NB4 (cell line): ENCODE measurements around the gene TAAR1.

ENCODE experiments used
- POLR2A ChIP-seq: IDR thresholded peaks from 2 replicates; pipeline ENCODE4 v1.6.1; 2011; ENCODE audit warnings: mild to moderate bottlenecking; ENCODE audit not compliant: insufficient read length; ENCODE audit errors: extremely low read depth
- TF ChIP-seq, protein P1 (sequence below): IDR thresholded peaks from one replicate; pipeline ENCODE4 v1.5.1; 2012; ENCODE audit warnings: low read depth, low read length
- TF ChIP-seq, protein P2 (sequence below): IDR thresholded peaks from 2 replicates; pipeline ENCODE4 v1.6.1; 2011; ENCODE audit warnings: low read depth, low read length

DNA sequence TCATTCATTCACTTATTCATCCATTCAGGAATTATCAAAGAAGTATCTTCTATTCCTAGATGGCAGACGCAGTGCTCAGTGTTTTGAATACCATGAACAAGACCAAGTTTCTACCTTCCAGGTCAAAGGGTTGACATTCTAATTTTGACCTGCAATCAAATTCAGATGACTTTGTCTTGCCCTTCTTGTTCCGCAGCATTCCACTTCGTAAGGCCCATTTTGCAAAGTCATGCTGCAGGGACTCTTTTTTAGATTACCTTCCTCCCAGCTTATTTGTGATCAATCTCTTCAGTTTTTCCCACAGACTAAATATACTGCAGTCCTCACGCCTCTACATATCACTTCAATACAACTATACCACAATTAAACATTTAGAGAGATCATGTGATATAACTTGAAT is 7.1 kb upstream of the TAAR1 start:
- TF ChIP-seq, protein P1, sequence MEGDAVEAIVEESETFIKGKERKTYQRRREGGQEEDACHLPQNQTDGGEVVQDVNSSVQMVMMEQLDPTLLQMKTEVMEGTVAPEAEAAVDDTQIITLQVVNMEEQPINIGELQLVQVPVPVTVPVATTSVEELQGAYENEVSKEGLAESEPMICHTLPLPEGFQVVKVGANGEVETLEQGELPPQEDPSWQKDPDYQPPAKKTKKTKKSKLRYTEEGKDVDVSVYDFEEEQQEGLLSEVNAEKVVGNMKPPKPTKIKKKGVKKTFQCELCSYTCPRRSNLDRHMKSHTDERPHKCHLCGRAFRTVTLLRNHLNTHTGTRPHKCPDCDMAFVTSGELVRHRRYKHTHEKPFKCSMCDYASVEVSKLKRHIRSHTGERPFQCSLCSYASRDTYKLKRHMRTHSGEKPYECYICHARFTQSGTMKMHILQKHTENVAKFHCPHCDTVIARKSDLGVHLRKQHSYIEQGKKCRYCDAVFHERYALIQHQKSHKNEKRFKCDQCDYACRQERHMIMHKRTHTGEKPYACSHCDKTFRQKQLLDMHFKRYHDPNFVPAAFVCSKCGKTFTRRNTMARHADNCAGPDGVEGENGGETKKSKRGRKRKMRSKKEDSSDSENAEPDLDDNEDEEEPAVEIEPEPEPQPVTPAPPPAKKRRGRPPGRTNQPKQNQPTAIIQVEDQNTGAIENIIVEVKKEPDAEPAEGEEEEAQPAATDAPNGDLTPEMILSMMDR, result no peak
- TF ChIP-seq, protein P2, sequence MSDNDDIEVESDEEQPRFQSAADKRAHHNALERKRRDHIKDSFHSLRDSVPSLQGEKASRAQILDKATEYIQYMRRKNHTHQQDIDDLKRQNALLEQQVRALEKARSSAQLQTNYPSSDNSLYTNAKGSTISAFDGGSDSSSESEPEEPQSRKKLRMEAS, result no peak
- TF ChIP-seq POLR2A, result no peak
